ENCODE measurements around the gene CDH15. TPM values are rescaled to one million over a fixed set of nuclear protein-coding genes. Genes with fewer than 3 reads are reported as not detected.
"Not testable (repeated sequence)": the region's sequence is repeated elsewhere in the genome, so short reads cannot be mapped to it uniquely, and the experiment has no call there.

Gene CDH15
- total RNA-seq, 2 experiments from 2014 or later = not detected

DNA sequence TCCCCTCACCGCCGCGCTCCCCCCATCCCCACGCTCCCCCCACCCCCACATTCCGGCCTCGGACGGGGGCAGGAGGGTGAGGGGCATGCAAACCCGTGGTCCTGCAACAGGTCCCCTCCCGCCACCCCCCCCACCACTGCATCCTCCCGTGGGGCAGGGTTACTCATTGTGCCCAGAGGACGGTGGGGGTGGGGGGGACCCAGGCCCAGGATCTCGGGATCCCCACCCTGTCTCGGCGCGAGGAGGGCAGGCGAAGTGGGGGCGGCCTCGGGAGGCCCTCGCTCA is 20.3 kb downstream of the CDH15 start:
- DNase-seq = no peak
- no peak for ATAC-seq (ENCODE audit: poor library complexity)
- intact Hi-C loops (cut with DNase I, micrococcal nuclease) = loop anchor here (1.0 to 5.0 kb wide), 4 partner anchors 21 to 740 kb away; partner anchors contain the start of genes CDH15 (in 1 of the 2), ZFPM1 (in 1 of the 2) and ZNF778 (in 1 of the 2)
- Histone ChIP-seq H3K36me3 (ENCODE audit: insufficient read depth, low read length) (no peaks in the 10 kb centered on the region), H3K9me3 (ENCODE audit: control insufficient read depth in 1 of 2, insufficient read depth in 1 of 2, low read length in 2 of 2) (peaks cover 0 to 22% of the 10 kb centered on the region in 2 experiments), H3K4me3 (ENCODE audit: low read length) (no peak overlapping the region), H3K27ac (ENCODE audit: low read depth in 1 of 2, low read length in 2 of 2) (no peak overlapping the region), H3K4me1 (ENCODE audit: insufficient read depth, low read length) (peaks cover 18% of the 10 kb centered on the region), H3K27me3 (ENCODE audit: control insufficient read depth in 1 of 2, insufficient read depth in 2 of 2, low read length in 2 of 2) (no peaks in the 10 kb centered on the region)
- ChIA-PET CTCF (no interaction called here), POLR2A (no interaction called here)
- no peaks in the 10 kb centered on the region for H3K27me3 Mint-ChIP-seq
- H3K4me3 Mint-ChIP-seq = no peak overlapping the region
- TF ChIP-seq, protein P1, sequence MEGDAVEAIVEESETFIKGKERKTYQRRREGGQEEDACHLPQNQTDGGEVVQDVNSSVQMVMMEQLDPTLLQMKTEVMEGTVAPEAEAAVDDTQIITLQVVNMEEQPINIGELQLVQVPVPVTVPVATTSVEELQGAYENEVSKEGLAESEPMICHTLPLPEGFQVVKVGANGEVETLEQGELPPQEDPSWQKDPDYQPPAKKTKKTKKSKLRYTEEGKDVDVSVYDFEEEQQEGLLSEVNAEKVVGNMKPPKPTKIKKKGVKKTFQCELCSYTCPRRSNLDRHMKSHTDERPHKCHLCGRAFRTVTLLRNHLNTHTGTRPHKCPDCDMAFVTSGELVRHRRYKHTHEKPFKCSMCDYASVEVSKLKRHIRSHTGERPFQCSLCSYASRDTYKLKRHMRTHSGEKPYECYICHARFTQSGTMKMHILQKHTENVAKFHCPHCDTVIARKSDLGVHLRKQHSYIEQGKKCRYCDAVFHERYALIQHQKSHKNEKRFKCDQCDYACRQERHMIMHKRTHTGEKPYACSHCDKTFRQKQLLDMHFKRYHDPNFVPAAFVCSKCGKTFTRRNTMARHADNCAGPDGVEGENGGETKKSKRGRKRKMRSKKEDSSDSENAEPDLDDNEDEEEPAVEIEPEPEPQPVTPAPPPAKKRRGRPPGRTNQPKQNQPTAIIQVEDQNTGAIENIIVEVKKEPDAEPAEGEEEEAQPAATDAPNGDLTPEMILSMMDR (IDR thresholded peaks at IDR 0.05) = no peak
- H3K36me3 Mint-ChIP-seq (ENCODE audit: low read depth) = no peaks in the 10 kb centered on the region
- peaks cover 4% of the 10 kb centered on the region for H3K4me1 Mint-ChIP-seq (ENCODE audit: low read depth)
- H3K27ac Mint-ChIP-seq = no peak overlapping the region
- no peaks in the 10 kb centered on the region for H3K9me3 Mint-ChIP-seq

DNA sequence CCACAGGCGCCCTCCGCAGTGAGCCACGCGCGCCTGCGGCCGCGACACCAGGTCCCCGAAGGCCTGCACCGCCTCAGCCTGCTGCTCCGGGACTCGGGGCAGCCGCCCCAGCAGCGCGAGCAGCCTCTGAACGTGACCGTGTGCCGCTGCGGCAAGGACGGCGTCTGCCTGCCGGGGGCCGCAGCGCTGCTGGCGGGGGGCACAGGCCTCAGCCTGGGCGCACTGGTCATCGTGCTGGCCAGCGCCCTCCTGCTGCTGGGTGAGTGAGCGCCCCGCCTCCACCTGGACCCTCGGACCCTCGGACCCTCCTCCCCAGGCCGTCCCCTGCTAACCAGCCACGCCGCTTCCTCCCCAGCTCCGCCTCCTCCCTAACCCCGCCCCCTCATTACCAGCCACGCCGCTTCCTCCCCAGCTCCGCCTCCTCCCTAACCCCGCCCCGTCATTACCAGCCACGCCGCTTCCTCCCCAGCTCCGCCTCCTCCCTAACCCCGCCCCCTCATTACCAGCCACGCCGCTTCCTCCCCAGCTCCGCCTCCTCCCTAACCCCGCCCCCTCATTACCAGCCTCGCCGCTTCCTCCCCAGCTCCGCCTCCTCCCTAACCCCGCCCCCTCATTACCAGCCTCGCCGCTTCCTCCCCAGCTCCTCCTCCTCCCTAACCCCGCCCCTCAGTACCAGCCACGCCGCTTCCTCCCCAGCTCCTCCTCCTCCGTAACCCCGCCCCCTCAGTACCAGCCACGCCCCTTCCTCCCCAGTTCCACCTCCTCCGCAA is 20.8 kb downstream of the CDH15 start:
- H3K27me3 ChIP-seq (ENCODE audit: control insufficient read depth in 1 of 2, insufficient read depth in 2 of 2, low read length in 2 of 2); H3K4me3 Mint-ChIP-seq; H3K36me3 ChIP-seq (ENCODE audit: insufficient read depth, low read length); H3K9me3 Mint-ChIP-seq; H3K27ac ChIP-seq (ENCODE audit: low read depth in 1 of 2, low read length in 2 of 2); H3K4me1 Mint-ChIP-seq (ENCODE audit: low read depth); H3K27me3 Mint-ChIP-seq; H3K36me3 Mint-ChIP-seq (ENCODE audit: low read depth); H3K27ac Mint-ChIP-seq: not testable (repeated sequence)
- Histone ChIP-seq H3K4me3 (ENCODE audit: low read length) (peak overlapping the region; percentile 16), H3K4me1 (ENCODE audit: insufficient read depth, low read length) (peaks cover 18% of the 10 kb centered on the region), H3K9me3 (ENCODE audit: control insufficient read depth in 1 of 2, insufficient read depth in 1 of 2, low read length in 2 of 2) (peaks cover 0 to 18% of the 10 kb centered on the region in 2 experiments)
- DNase-seq = peak in 13 of 14 experiments; percentile 32 to 92 (median 75)
- intact Hi-C loops (cut with DNase I, micrococcal nuclease) = loop anchor here (1.0 to 5.0 kb wide), 4 partner anchors 21 to 740 kb away; partner anchors contain the start of genes CDH15 (in 1 of the 2), ZFPM1 (in 1 of the 2) and ZNF778 (in 1 of the 2)
- ChIA-PET CTCF (interaction anchor here (0.7 kb wide), 1 partner anchor 25 kb away, joined by 3 read pairs; the partner anchor contains the start of gene ZNF778), POLR2A (interaction anchor here (0.7 to 1.5 kb wide), 5 partner anchors 10 to 77 kb away, joined by 3 to 6 read pairs (median 4); partner anchors contain the start of genes CDH15 and ZNF778)
- ATAC-seq (ENCODE audit: poor library complexity) = peak; percentile 74

DNA sequence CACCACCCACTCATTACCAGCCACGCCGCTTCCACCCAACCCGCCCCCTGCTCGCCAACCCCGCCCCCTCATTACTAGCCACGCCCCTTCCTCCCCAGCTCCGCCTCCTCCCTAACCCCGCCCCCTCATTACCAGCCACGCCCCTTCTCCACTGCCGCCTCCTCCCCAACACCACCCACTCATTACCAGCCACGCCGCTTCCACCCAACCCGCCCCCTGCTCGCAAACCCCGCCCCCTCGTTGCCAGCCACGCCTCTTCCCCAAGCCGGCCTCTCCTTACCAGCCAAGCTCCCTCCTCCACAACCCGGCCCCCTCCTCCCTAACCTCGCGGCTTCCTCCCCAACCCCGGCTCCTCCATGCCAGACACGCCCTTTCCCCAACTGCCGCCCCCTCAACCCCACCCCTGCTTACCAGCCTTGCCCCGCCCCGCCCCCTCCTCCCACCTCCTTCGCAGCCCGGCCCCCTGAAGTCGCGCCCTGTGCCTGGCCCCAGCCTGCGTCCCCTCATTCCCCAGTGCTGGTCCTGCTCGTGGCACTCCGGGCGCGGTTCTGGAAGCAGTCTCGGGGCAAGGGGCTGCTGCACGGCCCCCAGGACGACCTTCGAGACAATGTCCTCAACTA is 21.5 kb downstream of the CDH15 start:
- POLR2A ChIA-PET = interaction anchor here (0.7 to 1.5 kb wide), 5 partner anchors 10 to 78 kb away, joined by 3 to 6 read pairs (median 4); partner anchors contain the start of genes CDH15 and ZNF778
- no peaks in the 10 kb centered on the region for H3K27me3 ChIP-seq (ENCODE audit: control insufficient read depth in 1 of 2, insufficient read depth in 2 of 2, low read length in 2 of 2)
- Mint-ChIP-seq H3K4me1 (ENCODE audit: low read depth) (peaks cover 4% of the 10 kb centered on the region), H3K36me3 (ENCODE audit: low read depth) (no peaks in the 10 kb centered on the region), H3K27ac (no peak overlapping the region), H3K27me3 (peaks cover 5% of the 10 kb centered on the region), H3K4me3 (no peak overlapping the region), H3K9me3 (no peaks in the 10 kb centered on the region)
- TF ChIP-seq, protein P1 (IDR thresholded peaks at IDR 0.05) = no peak
- no peak overlapping the region for H3K27ac ChIP-seq (ENCODE audit: low read depth in 1 of 2, low read length in 2 of 2)
- peaks cover 0 to 12% of the 10 kb centered on the region in 2 experiments for H3K9me3 ChIP-seq (ENCODE audit: control insufficient read depth in 1 of 2, insufficient read depth in 1 of 2, low read length in 2 of 2)
- ATAC-seq (ENCODE audit: poor library complexity) (peak; percentile 50), DNase-seq (peak in 7 of 14 experiments; percentile 26 to 80 (median 56))
- H3K36me3 ChIP-seq (ENCODE audit: insufficient read depth, low read length) = no peaks in the 10 kb centered on the region
- intact Hi-C loops (cut with DNase I, micrococcal nuclease) = loop anchor here (1.0 to 5.0 kb wide), 4 partner anchors 22 to 741 kb away; partner anchors contain the start of genes CDH15 (in 1 of the 2), ZFPM1 (in 1 of the 2) and ZNF778 (in 1 of the 2)
- no peak overlapping the region for H3K4me3 ChIP-seq (ENCODE audit: low read length)
- H3K4me1 ChIP-seq (ENCODE audit: insufficient read depth, low read length) = peaks cover 18% of the 10 kb centered on the region
- CTCF ChIA-PET = interaction anchor here (0.7 kb wide), 1 partner anchor 24 kb away, joined by 3 read pairs; the partner anchor contains the start of gene ZNF778
